Right lobe of liver (tissue), 6 donors: ENCODE measurements around the gene TRAK2. TPM values are rescaled to one million over a fixed set of nuclear protein-coding genes. Genes with fewer than 3 reads are reported as not detected.

Source experiments
- ATAC-seq, 4 donors: fragments of 200-7000 bp; cut with Tn5 transposase; one replicate each; pipeline ENCODE4 v1.9.1; 2020; ENCODE audit warnings: mild to moderate bottlenecking in 4 of 4, moderate library complexity in 4 of 4
- DNase-seq, 3 donors: peaks; one replicate each; pipeline ENCODE4 v3.0.0-alpha.2; 2020
- H3K27ac ChIP-seq, 3 donors: fragments of 200-600 bp; one replicate each; pipeline ENCODE4 v1.8.0; 2022
- H3K27me3 ChIP-seq, 2 donors: fragments of 200-600 bp; one replicate each; pipeline ENCODE4 v1.8.0; 2022
- H3K36me3 ChIP-seq, 4 donors: fragments of 200-600 bp; sonication (generic) in 1 of 4; one replicate each; pipeline versions ENCODE4 v1.5.1 to v1.8.0; 2017 to 2022; ENCODE audit warnings: control low read depth in 1 of 4
- H3K4me1 ChIP-seq, 4 donors: fragments of 200-600 bp; sonication (generic) in 1 of 4; one replicate each; pipeline versions ENCODE4 v1.5.1 to v1.8.0; 2017 to 2022; ENCODE audit warnings: control low read depth in 1 of 4
- H3K4me3 ChIP-seq, 3 donors: fragments of 200-600 bp; one replicate each; pipeline ENCODE4 v1.8.0; 2022
- H3K9me3 ChIP-seq, 4 donors: fragments of 200-600 bp; sonication (generic) in 1 of 4; one replicate each; pipeline versions ENCODE4 v1.5.1 to v1.8.0; 2017 to 2022; ENCODE audit warnings: control low read depth in 1 of 4
- CTCF ChIP-seq, 4 donors: fragments of 200-600 bp in 3 of 4; fragments of 450-650 bp in 1 of 4; IDR thresholded peaks; one replicate each; pipeline versions ENCODE4 v1.5.1 to v1.8.0; 2016 to 2022; ENCODE audit warnings: antibody characterized with exemption in 4 of 4, mild to moderate bottlenecking in 2 of 4
- POLR2A ChIP-seq: fragments of 450-650 bp; IDR thresholded peaks from one replicate; pipeline ENCODE4 v1.6.1; 2017; ENCODE audit warnings: antibody characterized with exemption, mild to moderate bottlenecking
- WGBS: methylation state at CpG from one replicate; pipeline ENCODE4 v1.1.6; 2018; ENCODE audit warnings: low coverage, low lambda C conversion rate; ENCODE audit not compliant: insufficient coverage; ENCODE audit errors: missing lambda C conversion rate; 5-methylcytosine and 5-hydroxymethylcytosine counted together
- intact Hi-C, 2 donors: fragments of 100-400 bp; cut with DNase I; formaldehyde crosslinking; loops; one replicate each; pipeline versions ENCODE4 v1.11.2 to v1.14.1; 2022
- total RNA-seq, 6 experiments: library from RNA; depleted of rRNA in 2 of 6; stranded (reverse); fragments of >200 nt in 2 of 6; fragmentation: NEBNext Ultra II Directional in 3 of 6; extraction: Animal tissue kit (Norgen Biotek cat#: 25700) in 3 of 6; gene quantifications; one replicate each; pipeline versions ENCODE4 v1.1.0 to v1.2.4, GENCODE V29; 2016 to 2023
- donor health status: DM: no; HTN: yes; CAD: no.
- donor health status: DM: no; HTN: no; CAD: no.
- donor health status: DM: no; HTN: no; CAD: no.
- donor health status: DM: no; HTN: yes; CAD: no.
- donor health status: DM: no; HTN: yes; CAD: no.

Gene TRAK2
- total RNA-seq, 6 experiments from 2014 or later, result 13.3 to 18.4 (median 14.2) TPM

- intact Hi-C loops, result no loop called here
- WGBS, result 60% methylated on average over 1 of the region's 1 CpG
- H3K4me3 ChIP-seq, result no peak within 1 kb of the TSS
- peak within 1 kb of the TSS in 1 of 3 donors; percentile 5 for H3K27ac ChIP-seq
- H3K36me3 ChIP-seq, result no peaks in the 10 kb centered on the region
- H3K4me1 ChIP-seq, result no peaks in the 10 kb centered on the region
- no peaks in the 10 kb centered on the region for H3K27me3 ChIP-seq
- no peaks in the 10 kb centered on the region for H3K9me3 ChIP-seq
- ATAC-seq (peak in 2 of 4 donors; percentile 19 to 65), DNase-seq (no peak)
- TF ChIP-seq CTCF (IDR thresholded peaks at IDR 0.05) (no peak), POLR2A (no peak)
Observed at GRCh38 chr2:201357221-201357620, 94.0 kb downstream of the TRAK2 start, which contains the start of gene FLACC1. FLACC1 (minus strand) TSS chr2:201357345; CDS start chr2:201351404, 5,941 bp downstream.

GRCh38 chr2:201353116-201353515 is 98.1 kb downstream of the TRAK2 start:
- no peaks in the 10 kb centered on the region for H3K4me1 ChIP-seq
- no peak overlapping the region for H3K27ac ChIP-seq
- no peaks in the 10 kb centered on the region for H3K27me3 ChIP-seq
- H3K4me3 ChIP-seq, result no peak overlapping the region
- no peak for DNase-seq
- intact Hi-C loops, result no loop called here
- H3K9me3 ChIP-seq, result no peaks in the 10 kb centered on the region
- H3K36me3 ChIP-seq, result no peaks in the 10 kb centered on the region
- 70% methylated on average over 1 of the region's 1 CpG for WGBS
- TF ChIP-seq POLR2A (no peak), CTCF (IDR thresholded peaks at IDR 0.05) (no peak)
- ATAC-seq, result no peak

- Histone ChIP-seq H3K9me3 (no peaks in the 10 kb centered on the region), H3K27ac (no peak overlapping the region), H3K27me3 (no peaks in the 10 kb centered on the region), H3K4me1 (no peaks in the 10 kb centered on the region), H3K4me3 (no peak overlapping the region), H3K36me3 (no peaks in the 10 kb centered on the region)
- ATAC-seq, result no peak
- TF ChIP-seq CTCF (IDR thresholded peaks at IDR 0.05) (no peak), POLR2A (no peak)
- intact Hi-C loops, result no loop called here
- DNase-seq, result no peak
- WGBS, result 100% methylated on average over 1 of the region's 4 CpGs
Observed at GRCh38 chr2:201350879-201351278, 100.4 kb downstream of the TRAK2 start.

- no peaks in the 10 kb centered on the region for H3K4me1 ChIP-seq
- DNase-seq (no peak), ATAC-seq (no peak)
- H3K9me3 ChIP-seq, result no peaks in the 10 kb centered on the region
- intact Hi-C loops, result no loop called here
- WGBS, result 60% methylated on average over 4 of the region's 4 CpGs
- H3K27ac ChIP-seq, result no peak overlapping the region
- H3K4me3 ChIP-seq, result no peak overlapping the region
- H3K27me3 ChIP-seq, result no peaks in the 10 kb centered on the region
- H3K36me3 ChIP-seq, result no peaks in the 10 kb centered on the region
- TF ChIP-seq POLR2A (no peak), CTCF (IDR thresholded peaks at IDR 0.05) (no peak)
Observed at GRCh38 chr2:201349601-201350000, 101.7 kb downstream of the TRAK2 start.

GRCh38 chr2:201348758-201349157 is 102.5 kb downstream of the TRAK2 start:
- no peaks in the 10 kb centered on the region for H3K36me3 ChIP-seq
- 80% methylated on average over 1 of the region's 1 CpG for WGBS
- no peaks in the 10 kb centered on the region for H3K4me1 ChIP-seq
- TF ChIP-seq POLR2A (no peak), CTCF (IDR thresholded peaks at IDR 0.05) (no peak)
- H3K9me3 ChIP-seq, result no peaks in the 10 kb centered on the region
- no peak for DNase-seq
- H3K27me3 ChIP-seq, result no peaks in the 10 kb centered on the region
- intact Hi-C loops, result no loop called here
- H3K27ac ChIP-seq, result no peak overlapping the region
- H3K4me3 ChIP-seq, result no peak overlapping the region
- ATAC-seq, result no peak
